Karpas-422 (cell line): ENCODE measurements around the gene TOMM6. TPM values are rescaled to one million over a fixed set of nuclear protein-coding genes. Genes with fewer than 3 reads are reported as not detected.
A peak's percentile ranks its signal among the peaks of the same experiment; 100 is the strongest.
"Not testable (repeated sequence)": the region's sequence is repeated elsewhere in the genome, so short reads cannot be mapped to it uniquely, and the experiment has no call there.

ENCODE experiments used
- DNase-seq: peaks from one replicate; pipeline ENCODE4 v3.0.0-alpha.2; 2015
- H2AFZ ChIP-seq: fragments of 200-600 bp; sonication (generic); 2 replicates; pipeline ENCODE4 v1.6.1; 2014; ENCODE audit warnings: antibody characterized with exemption, low read length, mixed read lengths
- H3K27ac ChIP-seq: fragments of 200-600 bp; sonication (generic); 2 replicates; pipeline ENCODE4 v1.5.1; 2014; ENCODE audit warnings: mild to moderate bottlenecking, low read length, moderate library complexity
- H3K27me3 ChIP-seq: fragments of 200-600 bp; sonication (generic); 2 replicates; pipeline ENCODE4 v1.6.1; 2014; ENCODE audit warnings: low read length, mixed read lengths
- H3K36me3 ChIP-seq: fragments of 200-600 bp; sonication (generic); 2 replicates; pipeline ENCODE4 v1.6.1; 2014; ENCODE audit warnings: low read length, mixed read lengths; ENCODE audit not compliant: insufficient read depth
- H3K4me1 ChIP-seq: fragments of 200-600 bp; sonication (generic); 2 replicates; pipeline ENCODE4 v1.6.1; 2014; ENCODE audit warnings: mild to moderate bottlenecking, low read length, mixed read lengths
- H3K4me2 ChIP-seq: fragments of 200-600 bp; sonication (generic); 2 replicates; pipeline ENCODE4 v1.6.1; 2014; ENCODE audit warnings: low read length, low read depth, mild to moderate bottlenecking; ENCODE audit not compliant: poor library complexity, severe bottlenecking
- H3K4me3 ChIP-seq: fragments of 200-600 bp; sonication (generic); 2 replicates; pipeline ENCODE4 v1.5.1; 2014; ENCODE audit warnings: mild to moderate bottlenecking, antibody characterized with exemption, low read length, mixed read lengths
- H3K79me2 ChIP-seq: fragments of 200-600 bp; sonication (generic); 2 replicates; pipeline ENCODE4 v1.6.1; 2014; ENCODE audit warnings: mild to moderate bottlenecking, low read length, mixed read lengths
- H3K9ac ChIP-seq: fragments of 200-600 bp; sonication (generic); 2 replicates; pipeline ENCODE4 v1.6.0; 2014; ENCODE audit warnings: low read length
- H3K9me2 ChIP-seq: fragments of 200-600 bp; sonication (generic), shearing (Covaris generic); replicated peaks from 2 replicates; pipeline ENCODE4 v1.6.0; 2014; ENCODE audit warnings: mild to moderate bottlenecking, low read length, moderate library complexity; ENCODE audit not compliant: insufficient read depth
- H3K9me3 ChIP-seq: fragments of 300-700, 200-600 bp; sonication (generic); 2 replicates; pipeline ENCODE4 v1.6.1; 2014; ENCODE audit warnings: low read length, mixed read lengths
- H4K20me1 ChIP-seq: fragments of 200-600 bp; sonication (generic); 2 replicates; pipeline ENCODE4 v1.6.1; 2014; ENCODE audit warnings: mild to moderate bottlenecking, antibody characterized with exemption, low read length, low read depth; ENCODE audit not compliant: insufficient read depth
- total RNA-seq: library from RNA; depleted of rRNA; stranded (reverse); fragments of >200 nt; shearing (Covaris generic); gene quantifications from 2 replicates; pipeline ENCODE4 v1.2.3, GENCODE V29; 2014; ENCODE audit warnings: low replicate concordance

Gene TOMM6
- total RNA-seq, 1 experiment from 2014 or later = 229 TPM

- H3K4me2 ChIP-seq = no peak overlapping the region
- H3K9me3 ChIP-seq = no peaks in the 10 kb centered on the region
- H3K4me3 ChIP-seq = no peak overlapping the region
- H3K9me2 ChIP-seq = no peaks in the 10 kb centered on the region
- no peak for DNase-seq
- H3K9ac ChIP-seq = no peak overlapping the region
- no peaks in the 10 kb centered on the region for H3K36me3 ChIP-seq
- H3K79me2 ChIP-seq = no peaks in the 10 kb centered on the region
- H2AFZ ChIP-seq = no peak overlapping the region
- H3K27me3 ChIP-seq = no peaks in the 10 kb centered on the region
- peaks cover 11% of the 10 kb centered on the region for H3K4me1 ChIP-seq
- H3K27ac ChIP-seq = no peak overlapping the region
- H4K20me1 ChIP-seq = no peaks in the 10 kb centered on the region
These were observed 28.9 kb upstream of the TOMM6 start for GRCh38 chr6:41758641-41759035.

DNA sequence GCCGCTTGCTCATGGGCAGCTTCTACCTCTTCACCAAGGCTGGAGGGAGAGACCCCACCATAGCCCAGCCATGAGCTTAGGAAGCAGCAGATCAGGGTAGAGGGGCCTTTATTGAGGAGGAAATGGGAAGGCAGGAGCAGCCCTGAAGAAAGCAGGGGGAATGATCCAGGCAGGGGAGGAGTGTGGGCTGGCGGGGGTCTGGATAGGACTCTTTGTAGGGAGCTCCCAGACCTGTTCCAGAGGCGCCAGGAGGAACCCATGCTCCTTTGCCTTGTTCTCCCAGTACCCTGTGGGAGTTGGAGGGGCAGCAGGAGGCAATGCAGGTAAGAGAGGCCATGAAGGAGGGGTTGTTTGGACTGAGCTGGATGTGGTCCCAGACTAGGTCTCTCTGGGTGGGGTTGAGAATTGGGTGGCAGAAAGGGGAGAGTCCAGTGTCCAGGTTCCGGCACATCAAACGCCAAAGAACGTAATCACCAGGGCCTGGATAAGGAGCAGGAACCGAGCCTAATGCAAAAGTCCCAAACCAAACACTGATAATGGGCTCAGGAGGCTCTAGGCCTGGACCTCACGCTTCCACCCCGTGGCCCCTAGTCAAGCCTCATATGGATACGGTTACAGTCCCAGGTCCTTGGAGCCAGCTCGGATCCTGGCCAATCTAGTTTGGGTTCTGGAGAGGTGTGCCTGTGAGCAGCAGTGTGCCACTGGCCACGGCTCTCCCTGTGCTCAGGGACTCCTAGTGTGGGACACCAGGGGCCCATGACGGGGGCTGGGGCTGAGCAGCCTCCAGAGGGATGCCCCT, 28.2 kb upstream of the TOMM6 start:
- no peaks in the 10 kb centered on the region for H3K36me3 ChIP-seq
- no peak overlapping the region for H3K4me2 ChIP-seq
- no peaks in the 10 kb centered on the region for H4K20me1 ChIP-seq
- peaks cover 18% of the 10 kb centered on the region for H3K4me1 ChIP-seq
- H3K27ac ChIP-seq = no peak overlapping the region
- H3K9me2 ChIP-seq = no peaks in the 10 kb centered on the region
- H3K9ac ChIP-seq = no peak overlapping the region
- no peak overlapping the region for H3K4me3 ChIP-seq
- H3K27me3 ChIP-seq = no peaks in the 10 kb centered on the region
- no peaks in the 10 kb centered on the region for H3K9me3 ChIP-seq
- no peak overlapping the region for H2AFZ ChIP-seq
- no peak for DNase-seq
- no peaks in the 10 kb centered on the region for H3K79me2 ChIP-seq

- H3K36me3 ChIP-seq = no peaks in the 10 kb centered on the region
- H3K79me2 ChIP-seq = no peaks in the 10 kb centered on the region
- H3K27me3 ChIP-seq = no peaks in the 10 kb centered on the region
- H3K9me2 ChIP-seq = no peaks in the 10 kb centered on the region
- peaks cover 21% of the 10 kb centered on the region for H3K4me1 ChIP-seq
- DNase-seq = no peak
- H3K4me2 ChIP-seq = no peak overlapping the region
- no peaks in the 10 kb centered on the region for H3K9me3 ChIP-seq
- H3K27ac ChIP-seq = no peak overlapping the region
- H2AFZ ChIP-seq = no peak overlapping the region
- no peak overlapping the region for H3K4me3 ChIP-seq
- no peaks in the 10 kb centered on the region for H4K20me1 ChIP-seq
- no peak overlapping the region for H3K9ac ChIP-seq
These were observed 27.5 kb upstream of the TOMM6 start for GRCh38 chr6:41759905-41760579.

DNA sequence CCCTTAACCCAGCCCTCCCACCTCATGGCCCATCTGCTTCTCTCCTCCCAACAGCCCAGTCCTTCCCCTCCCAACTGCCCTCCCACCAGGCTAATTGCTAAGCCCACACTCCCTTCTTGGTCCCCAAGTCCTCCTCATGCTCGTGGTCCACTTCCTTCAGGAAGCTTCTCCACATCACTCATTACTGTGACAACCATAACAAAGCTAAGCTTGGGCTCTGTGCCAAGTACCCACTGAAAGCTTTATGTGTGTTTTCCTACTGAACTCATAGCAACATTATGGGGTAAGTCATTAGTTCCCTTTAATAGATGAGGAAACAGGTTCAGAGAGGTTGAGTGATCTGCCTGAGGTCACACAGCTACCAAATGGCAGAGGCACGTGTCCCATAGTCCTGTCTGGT, 24.0 kb upstream of the TOMM6 start:
- no peak overlapping the region for H3K4me2 ChIP-seq
- no peak overlapping the region for H3K4me3 ChIP-seq
- no peaks in the 10 kb centered on the region for H3K36me3 ChIP-seq
- H3K9me2 ChIP-seq = no peaks in the 10 kb centered on the region
- H3K27me3 ChIP-seq = no peaks in the 10 kb centered on the region
- H2AFZ ChIP-seq = no peak overlapping the region
- no peaks in the 10 kb centered on the region for H3K79me2 ChIP-seq
- no peak overlapping the region for H3K9ac ChIP-seq
- DNase-seq = no peak
- H3K27ac ChIP-seq = no peak overlapping the region
- H4K20me1 ChIP-seq = no peaks in the 10 kb centered on the region
- H3K4me1 ChIP-seq = peaks cover 35% of the 10 kb centered on the region
- H3K9me3 ChIP-seq = no peaks in the 10 kb centered on the region

DNA sequence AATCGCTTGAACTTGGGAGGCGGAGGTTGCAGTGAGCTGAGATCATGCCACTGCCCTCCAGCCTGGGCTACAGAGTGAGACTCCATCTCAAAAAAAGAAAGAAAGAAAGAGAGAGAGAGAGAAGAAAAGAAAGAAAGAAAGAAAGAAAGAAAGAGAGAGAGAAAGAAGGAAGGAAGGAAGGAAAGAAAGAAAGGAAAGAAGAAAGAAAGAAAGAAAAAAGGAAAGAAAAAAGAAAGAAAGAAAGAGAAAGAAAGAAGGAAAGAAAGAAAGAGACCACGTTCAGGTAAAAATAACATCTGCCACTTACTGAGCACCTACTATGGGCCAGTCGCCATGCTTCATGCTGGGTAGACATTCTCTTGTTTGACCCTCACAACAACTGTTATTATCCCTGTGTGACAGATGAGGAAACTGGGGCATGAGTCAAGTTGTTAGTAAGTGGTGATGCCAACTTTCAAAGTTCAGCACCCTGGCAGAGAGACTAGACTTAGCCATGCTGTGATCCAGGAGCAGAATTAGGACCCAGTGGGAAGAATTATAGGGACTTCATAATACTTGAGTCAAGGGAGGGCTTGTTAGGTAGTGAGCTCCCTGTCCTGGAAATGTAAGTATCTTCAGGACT, 21.3 kb upstream of the TOMM6 start:
- Histone ChIP-seq H3K27ac (peak overlapping the region; percentile 37; the same call in 1 of the 2 replicates), H3K9ac (peak overlapping the region; percentile 38; the same call in 1 of the 2 replicates), H3K4me1 (peaks cover 27% of the 10 kb centered on the region), H3K4me2 (peak overlapping the region; percentile 33)
- not testable (repeated sequence) for H3K27me3 ChIP-seq, H2AFZ ChIP-seq, H3K36me3 ChIP-seq, H3K9me2 ChIP-seq, H3K79me2 ChIP-seq, H3K4me3 ChIP-seq, DNase-seq, H3K9me3 ChIP-seq, H4K20me1 ChIP-seq

DNA sequence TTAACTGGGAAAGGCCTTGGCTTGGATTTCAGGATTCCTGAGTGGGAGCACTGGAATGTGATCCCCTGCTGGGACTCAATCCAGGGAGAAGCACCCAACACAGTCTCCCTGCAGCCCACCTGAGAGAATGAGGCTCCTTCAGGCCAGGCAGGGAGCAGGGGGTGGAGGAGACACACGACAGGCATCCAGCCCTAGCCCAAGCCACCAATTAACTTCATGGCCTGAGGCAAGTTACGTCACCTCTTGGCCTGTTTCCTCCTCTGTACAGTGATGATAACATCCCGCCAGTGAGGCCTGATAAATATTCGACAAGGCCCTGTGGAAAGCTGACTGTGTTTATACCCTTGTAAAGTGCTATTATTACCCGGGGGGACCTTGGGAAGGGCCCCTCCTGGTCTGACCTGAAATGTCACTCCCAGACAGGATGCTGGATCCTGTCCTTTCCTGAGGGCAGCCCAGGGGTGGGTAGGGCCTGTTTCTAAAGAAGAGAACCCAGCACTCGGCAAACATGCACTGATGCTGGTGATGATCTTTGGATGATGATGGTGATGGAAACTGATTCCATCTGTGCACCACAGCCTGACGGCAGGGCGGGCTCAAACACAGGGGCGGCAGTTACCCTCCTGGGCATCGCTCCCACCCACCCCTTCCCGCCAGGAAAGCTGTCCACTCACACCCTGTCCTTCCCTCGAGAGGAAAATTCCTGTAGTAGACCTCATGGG, 20.2 kb upstream of the TOMM6 start:
- Histone ChIP-seq H3K4me2 (peak overlapping the region; percentile 33), H4K20me1 (no peaks in the 10 kb centered on the region), H3K4me3 (no peak overlapping the region), H3K9me3 (no peaks in the 10 kb centered on the region), H3K27ac (peak overlapping the region; percentile 37; the same call in 1 of the 2 replicates), H2AFZ (peak overlapping the region; percentile 49; the same call in 1 of the 2 replicates), H3K27me3 (no peaks in the 10 kb centered on the region), H3K79me2 (no peaks in the 10 kb centered on the region), H3K9ac (peak overlapping the region; percentile 38), H3K36me3 (no peaks in the 10 kb centered on the region), H3K4me1 (peaks cover 27% of the 10 kb centered on the region), H3K9me2 (no peaks in the 10 kb centered on the region)
- peak; percentile 58 for DNase-seq

DNA sequence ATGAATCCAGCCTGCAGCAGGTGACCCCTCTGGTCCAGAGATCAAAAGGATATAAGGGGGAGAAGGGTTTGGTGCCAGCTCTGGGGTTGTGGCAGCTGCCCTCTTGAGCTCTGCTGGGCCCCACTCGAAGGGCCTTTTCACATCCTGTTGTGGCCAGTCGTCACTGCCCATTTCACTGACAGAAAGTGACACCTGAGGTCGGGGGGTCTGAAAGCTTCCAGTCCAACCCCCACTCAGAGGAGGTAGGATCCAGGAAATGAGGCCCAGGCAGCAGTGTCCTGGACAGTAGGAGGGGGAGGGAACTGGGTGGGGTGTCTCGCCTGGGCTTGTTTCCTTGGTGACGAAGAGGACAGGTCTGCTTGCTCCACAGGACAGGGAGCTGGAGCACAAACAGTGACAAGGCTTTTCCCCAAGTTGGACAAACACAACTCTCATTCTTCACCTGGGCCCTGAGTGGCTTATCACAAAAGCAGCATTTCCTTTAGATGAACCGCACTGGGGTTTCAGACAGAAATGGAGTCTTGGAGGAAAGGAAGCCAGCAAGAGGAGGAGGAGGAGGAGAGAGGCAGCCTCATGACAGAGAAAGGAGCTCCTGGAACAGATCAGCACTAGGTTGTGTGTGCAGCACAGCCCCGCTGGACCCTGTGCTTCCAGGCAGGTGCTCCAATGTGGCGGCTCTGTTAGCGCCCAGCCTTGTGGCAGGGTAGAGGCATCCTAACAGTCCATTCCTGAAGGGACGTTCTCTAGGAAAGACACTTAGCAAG, 18.8 kb upstream of the TOMM6 start:
- no peak overlapping the region for H3K4me3 ChIP-seq
- no peak overlapping the region for H3K9ac ChIP-seq
- H3K9me2 ChIP-seq = no peaks in the 10 kb centered on the region
- no peak for DNase-seq
- no peak overlapping the region for H2AFZ ChIP-seq
- H3K4me1 ChIP-seq = peaks cover 23% of the 10 kb centered on the region
- no peaks in the 10 kb centered on the region for H3K9me3 ChIP-seq
- H3K27me3 ChIP-seq = no peaks in the 10 kb centered on the region
- H3K27ac ChIP-seq = no peak overlapping the region
- H3K79me2 ChIP-seq = no peaks in the 10 kb centered on the region
- no peaks in the 10 kb centered on the region for H3K36me3 ChIP-seq
- no peaks in the 10 kb centered on the region for H4K20me1 ChIP-seq
- H3K4me2 ChIP-seq = no peak overlapping the region
